K562 (cell line): ENCODE measurements around the gene OSGIN1. TPM values are rescaled to one million over a fixed set of nuclear protein-coding genes. Genes with fewer than 3 reads are reported as not detected.

Source experiments
- BCOR ChIP-seq: fragments of 450-650 bp; IDR thresholded peaks from 2 replicates; pipeline ENCODE4 v1.6.1; 2016
- CHCHD3 ChIP-seq: fragments of 250-450 bp; sonication (Bioruptor Pico); IDR thresholded peaks from 2 replicates; pipeline ENCODE4 v2.1.2; 2022; ENCODE audit warnings: mild to moderate bottlenecking
- ETS2 ChIP-seq: IDR thresholded peaks from 2 replicates; pipeline ENCODE4 v1.6.1; 2016; ENCODE audit warnings: borderline replicate concordance, missing genetic modification characterization, mild to moderate bottlenecking, moderate library complexity, missing compliant biosample characterization; ENCODE audit not compliant: poor library complexity, severe bottlenecking
- HDAC2 ChIP-seq: fragments of 450-650 bp; IDR thresholded peaks from 2 replicates; pipeline ENCODE4 v1.6.1; 2016; ENCODE audit warnings: mild to moderate bottlenecking
- HIVEP1 ChIP-seq: fragments of 250-450 bp; sonication (Bioruptor Pico); IDR thresholded peaks from 2 replicates; pipeline ENCODE4 v1.4.0; 2020; ENCODE audit warnings: mild to moderate bottlenecking
- MTF1 ChIP-seq: fragments of 250-450 bp; sonication (Bioruptor Pico); IDR thresholded peaks from 2 replicates; pipeline ENCODE4 v1.9.0; 2021; ENCODE audit warnings: moderate library complexity, mild to moderate bottlenecking, inconsistent platforms, borderline replicate concordance
- RFX5 ChIP-seq: IDR thresholded peaks from 2 replicates; pipeline ENCODE4 v1.6.1; 2011; ENCODE audit warnings: low read depth, mild to moderate bottlenecking, improper control_type of control experiment, low read length
- SETDB1 ChIP-seq: IDR thresholded peaks from one replicate; pipeline ENCODE4 v1.6.1; 2012; ENCODE audit warnings: low read length, control low read depth, inconsistent platforms
- ZNF133 ChIP-seq: fragments of 250-450 bp; sonication (Bioruptor Pico); IDR thresholded peaks from 2 replicates; pipeline ENCODE4 v1.4.0; 2020; ENCODE audit warnings: mild to moderate bottlenecking
- ZNF175 ChIP-seq: fragments of 200-800 bp; sonication (Bioruptor generic); IDR thresholded peaks from 2 replicates; pipeline ENCODE4 v1.6.1; 2016; ENCODE audit warnings: low read depth, mild to moderate bottlenecking, missing genetic modification characterization, missing compliant biosample characterization
- ZNF197 ChIP-seq: fragments of 200-800 bp; sonication (Bioruptor generic); IDR thresholded peaks from 2 replicates; pipeline ENCODE4 v1.6.1; 2016; ENCODE audit warnings: low read depth, missing genetic modification characterization, missing compliant biosample characterization
- ZNF324 ChIP-seq: fragments of 250-450 bp; sonication (Bioruptor Pico); IDR thresholded peaks from 2 replicates; pipeline ENCODE4 v1.4.0; 2020; ENCODE audit warnings: mild to moderate bottlenecking
- polyA plus RNA-seq, 8 experiments: library from polyadenylated mRNA; depleted of rRNA in 4 of 8; stranded (reverse) in 5 of 8; unstranded in 3 of 8; fragments of >200 nt; fragmentation: Nextera tagmentation in 2 of 8; fragmentation: Illumina TruSeq in 1 of 8; extraction: Ambion mirVana in 2 of 8; extraction: Trizol in 1 of 8; gene quantifications; 2 replicates each; pipeline versions ENCODE4 v1.2.1 to v1.2.3, GENCODE V29; 2011 to 2014; ENCODE audit warnings: inconsistent platforms in 1 of 8, missing spikeins in 1 of 8
- total RNA-seq, 7 experiments: library from RNA; depleted of rRNA in 6 of 7; stranded (reverse); fragments of >200 nt in 6 of 7; fragmentation: Illumina TruSeq in 2 of 7; extraction: Trizol in 2 of 7; gene quantifications; 2 replicates each; pipeline versions ENCODE4 v1.2.1 to v1.2.3, GENCODE V29; 2011 to 2021; ENCODE audit warnings: low replicate concordance in 1 of 7
- TF ChIP-seq, protein P1 (sequence below): fragments of 250-450 bp; sonication (Bioruptor Pico); IDR thresholded peaks from 2 replicates; pipeline ENCODE4 v1.4.0; 2020; ENCODE audit warnings: mild to moderate bottlenecking, moderate library complexity
- TF ChIP-seq, protein P2 (sequence below): fragments of 250-450 bp; sonication (Bioruptor Pico); IDR thresholded peaks from 2 replicates; pipeline ENCODE4 v1.8.0; 2021; ENCODE audit warnings: mild to moderate bottlenecking, moderate library complexity
- TF ChIP-seq, protein P3 (sequence below), 3 experiments: fragments of 200-800 bp in 1 of 3; sonication (Bioruptor generic) in 1 of 3; sonication (generic) in 1 of 3; formaldehyde crosslinking in 1 of 3; IDR thresholded peaks; 2 replicates each; pipeline versions ENCODE4 v1.6.1 to v1.8.0; 2016 to 2022; ENCODE audit warnings: mild to moderate bottlenecking in 2 of 3, missing compliant biosample characterization in 2 of 3, missing genetic modification characterization in 2 of 3, missing genetic modification reagents in 1 of 3

OSGIN1 gene
- total and polyA plus RNA-seq, 9 of the 15 experiments (the other 6 are each of a cell fraction or from before 2014, with no cell fraction given): 0.03 to 3.6 (median 1.6) TPM

DNA sequence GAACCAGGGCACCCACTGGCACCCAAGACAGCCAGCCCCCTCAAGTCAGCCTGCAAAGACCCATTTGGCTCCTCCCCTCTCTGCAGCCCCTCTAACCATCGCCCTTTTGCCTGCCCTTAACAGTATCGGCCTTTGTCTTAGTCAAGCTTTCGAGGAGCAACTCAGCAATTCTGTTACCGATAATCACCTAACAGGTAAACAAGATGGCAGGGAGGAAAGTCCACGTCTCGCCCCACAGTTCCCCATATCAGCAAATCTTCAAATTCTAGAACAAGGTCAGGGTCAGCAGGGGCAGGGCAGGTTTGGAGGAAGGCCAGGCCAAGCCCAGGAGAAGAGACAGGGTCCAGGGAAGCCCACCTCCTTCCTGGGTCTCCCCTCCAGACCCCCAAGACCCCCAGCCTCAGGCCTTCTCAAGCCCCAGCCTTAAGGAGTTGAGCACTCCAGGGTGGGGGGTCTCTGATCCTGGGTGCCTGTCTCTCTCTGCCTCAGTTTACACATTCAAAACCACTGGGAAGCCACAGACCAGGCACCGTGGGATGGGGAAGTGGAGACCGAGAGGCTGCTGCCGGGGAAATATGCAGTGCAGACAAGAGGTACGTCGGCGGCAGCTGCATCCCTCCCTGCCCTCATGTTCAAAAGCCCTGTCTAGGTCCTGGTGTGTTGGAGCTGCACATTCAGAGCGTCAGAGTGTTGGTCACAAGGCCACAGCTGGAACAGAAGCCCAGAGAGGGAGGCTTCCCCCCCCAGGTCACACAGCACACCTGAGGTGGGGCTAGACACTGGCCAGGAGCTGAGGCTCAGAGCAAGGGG lies 3.9 kb upstream of the OSGIN1 start (continued):
- TF ChIP-seq, protein P1, sequence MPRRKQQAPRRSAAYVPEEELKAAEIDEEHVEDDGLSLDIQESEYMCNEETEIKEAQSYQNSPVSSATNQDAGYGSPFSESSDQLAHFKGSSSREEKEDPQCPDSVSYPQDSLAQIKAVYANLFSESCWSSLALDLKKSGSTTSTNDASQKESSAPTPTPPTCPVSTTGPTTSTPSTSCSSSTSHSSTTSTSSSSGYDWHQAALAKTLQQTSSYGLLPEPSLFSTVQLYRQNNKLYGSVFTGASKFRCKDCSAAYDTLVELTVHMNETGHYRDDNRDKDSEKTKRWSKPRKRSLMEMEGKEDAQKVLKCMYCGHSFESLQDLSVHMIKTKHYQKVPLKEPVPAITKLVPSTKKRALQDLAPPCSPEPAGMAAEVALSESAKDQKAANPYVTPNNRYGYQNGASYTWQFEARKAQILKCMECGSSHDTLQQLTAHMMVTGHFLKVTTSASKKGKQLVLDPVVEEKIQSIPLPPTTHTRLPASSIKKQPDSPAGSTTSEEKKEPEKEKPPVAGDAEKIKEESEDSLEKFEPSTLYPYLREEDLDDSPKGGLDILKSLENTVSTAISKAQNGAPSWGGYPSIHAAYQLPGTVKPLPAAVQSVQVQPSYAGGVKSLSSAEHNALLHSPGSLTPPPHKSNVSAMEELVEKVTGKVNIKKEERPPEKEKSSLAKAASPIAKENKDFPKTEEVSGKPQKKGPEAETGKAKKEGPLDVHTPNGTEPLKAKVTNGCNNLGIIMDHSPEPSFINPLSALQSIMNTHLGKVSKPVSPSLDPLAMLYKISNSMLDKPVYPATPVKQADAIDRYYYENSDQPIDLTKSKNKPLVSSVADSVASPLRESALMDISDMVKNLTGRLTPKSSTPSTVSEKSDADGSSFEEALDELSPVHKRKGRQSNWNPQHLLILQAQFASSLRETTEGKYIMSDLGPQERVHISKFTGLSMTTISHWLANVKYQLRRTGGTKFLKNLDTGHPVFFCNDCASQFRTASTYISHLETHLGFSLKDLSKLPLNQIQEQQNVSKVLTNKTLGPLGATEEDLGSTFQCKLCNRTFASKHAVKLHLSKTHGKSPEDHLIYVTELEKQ (CRISPR knock-in tag): no peak
- 0 out of 2 replicates have a peak, but pooled peaks have one; percentile 23 for TF ChIP-seq HDAC2
- TF ChIP-seq ZNF175 (CRISPR knock-in tag): no peak
- no peak for TF ChIP-seq HIVEP1 (CRISPR knock-in tag)
- no peak for TF ChIP-seq RFX5
- TF ChIP-seq, protein P2, sequence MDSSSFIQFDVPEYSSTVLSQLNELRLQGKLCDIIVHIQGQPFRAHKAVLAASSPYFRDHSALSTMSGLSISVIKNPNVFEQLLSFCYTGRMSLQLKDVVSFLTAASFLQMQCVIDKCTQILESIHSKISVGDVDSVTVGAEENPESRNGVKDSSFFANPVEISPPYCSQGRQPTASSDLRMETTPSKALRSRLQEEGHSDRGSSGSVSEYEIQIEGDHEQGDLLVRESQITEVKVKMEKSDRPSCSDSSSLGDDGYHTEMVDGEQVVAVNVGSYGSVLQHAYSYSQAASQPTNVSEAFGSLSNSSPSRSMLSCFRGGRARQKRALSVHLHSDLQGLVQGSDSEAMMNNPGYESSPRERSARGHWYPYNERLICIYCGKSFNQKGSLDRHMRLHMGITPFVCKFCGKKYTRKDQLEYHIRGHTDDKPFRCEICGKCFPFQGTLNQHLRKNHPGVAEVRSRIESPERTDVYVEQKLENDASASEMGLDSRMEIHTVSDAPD (CRISPR knock-in tag): no peak
- TF ChIP-seq ZNF324: no peak
- TF ChIP-seq ETS2 (tag): no peak
- TF ChIP-seq, protein P3, sequence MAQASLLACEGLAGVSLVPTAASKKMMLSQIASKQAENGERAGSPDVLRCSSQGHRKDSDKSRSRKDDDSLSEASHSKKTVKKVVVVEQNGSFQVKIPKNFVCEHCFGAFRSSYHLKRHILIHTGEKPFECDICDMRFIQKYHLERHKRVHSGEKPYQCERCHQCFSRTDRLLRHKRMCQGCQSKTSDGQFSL (CRISPR knock-in tag; IDR thresholded peaks at IDR 0.05): peak; percentile 97
- TF ChIP-seq, protein P3 (tag; IDR thresholded peaks at IDR 0.05): peak in 1 of 2 experiments; percentile 88; a peak in 2 of 4 replicates
- TF ChIP-seq SETDB1: no peak
- TF ChIP-seq CHCHD3: no peak
- no peak for TF ChIP-seq MTF1 (CRISPR knock-in tag)
- TF ChIP-seq ZNF197 (CRISPR knock-in tag): no peak
- peak; percentile 82 for TF ChIP-seq BCOR
- TF ChIP-seq ZNF133 (CRISPR knock-in tag): no peak
- TF ChIP-seq, all 486 proteins: peak for 5
